Karpas-422 (cell line): ENCODE data around the gene PCDHB5. TPM values are rescaled to one million over a fixed set of nuclear protein-coding genes. Genes with fewer than 3 reads are reported as not detected.
A peak's percentile ranks its signal among the peaks of the same experiment; 100 is the strongest.
"Not testable (repeated sequence)": the region's sequence is repeated elsewhere in the genome, so short reads cannot be mapped to it uniquely, and the experiment has no call there.

Source experiments
- DNase-seq: peaks from one replicate; pipeline ENCODE4 v3.0.0-alpha.2; 2015
- H2AFZ ChIP-seq: fragments of 200-600 bp; sonication (generic); 2 replicates; pipeline ENCODE4 v1.6.1; 2014; ENCODE audit warnings: antibody characterized with exemption, low read length, mixed read lengths
- H3K27ac ChIP-seq: fragments of 200-600 bp; sonication (generic); 2 replicates; pipeline ENCODE4 v1.5.1; 2014; ENCODE audit warnings: mild to moderate bottlenecking, low read length, moderate library complexity
- H3K27me3 ChIP-seq: fragments of 200-600 bp; sonication (generic); 2 replicates; pipeline ENCODE4 v1.6.1; 2014; ENCODE audit warnings: low read length, mixed read lengths
- H3K36me3 ChIP-seq: fragments of 200-600 bp; sonication (generic); 2 replicates; pipeline ENCODE4 v1.6.1; 2014; ENCODE audit warnings: low read length, mixed read lengths; ENCODE audit not compliant: insufficient read depth
- H3K4me1 ChIP-seq: fragments of 200-600 bp; sonication (generic); 2 replicates; pipeline ENCODE4 v1.6.1; 2014; ENCODE audit warnings: mild to moderate bottlenecking, low read length, mixed read lengths
- H3K4me2 ChIP-seq: fragments of 200-600 bp; sonication (generic); 2 replicates; pipeline ENCODE4 v1.6.1; 2014; ENCODE audit warnings: low read length, low read depth, mild to moderate bottlenecking; ENCODE audit not compliant: poor library complexity, severe bottlenecking
- H3K4me3 ChIP-seq: fragments of 200-600 bp; sonication (generic); 2 replicates; pipeline ENCODE4 v1.5.1; 2014; ENCODE audit warnings: mild to moderate bottlenecking, antibody characterized with exemption, low read length, mixed read lengths
- H3K79me2 ChIP-seq: fragments of 200-600 bp; sonication (generic); 2 replicates; pipeline ENCODE4 v1.6.1; 2014; ENCODE audit warnings: mild to moderate bottlenecking, low read length, mixed read lengths
- H3K9ac ChIP-seq: fragments of 200-600 bp; sonication (generic); 2 replicates; pipeline ENCODE4 v1.6.0; 2014; ENCODE audit warnings: low read length
- H3K9me2 ChIP-seq: fragments of 200-600 bp; sonication (generic), shearing (Covaris generic); replicated peaks from 2 replicates; pipeline ENCODE4 v1.6.0; 2014; ENCODE audit warnings: mild to moderate bottlenecking, low read length, moderate library complexity; ENCODE audit not compliant: insufficient read depth
- H3K9me3 ChIP-seq: fragments of 300-700, 200-600 bp; sonication (generic); 2 replicates; pipeline ENCODE4 v1.6.1; 2014; ENCODE audit warnings: low read length, mixed read lengths
- H4K20me1 ChIP-seq: fragments of 200-600 bp; sonication (generic); 2 replicates; pipeline ENCODE4 v1.6.1; 2014; ENCODE audit warnings: mild to moderate bottlenecking, antibody characterized with exemption, low read length, low read depth; ENCODE audit not compliant: insufficient read depth
- total RNA-seq: library from RNA; depleted of rRNA; stranded (reverse); fragments of >200 nt; shearing (Covaris generic); gene quantifications from 2 replicates; pipeline ENCODE4 v1.2.3, GENCODE V29; 2014; ENCODE audit warnings: low replicate concordance

The PCDHB5 gene
- total RNA-seq, 1 experiment from 2014 or later, result not detected

DNA sequence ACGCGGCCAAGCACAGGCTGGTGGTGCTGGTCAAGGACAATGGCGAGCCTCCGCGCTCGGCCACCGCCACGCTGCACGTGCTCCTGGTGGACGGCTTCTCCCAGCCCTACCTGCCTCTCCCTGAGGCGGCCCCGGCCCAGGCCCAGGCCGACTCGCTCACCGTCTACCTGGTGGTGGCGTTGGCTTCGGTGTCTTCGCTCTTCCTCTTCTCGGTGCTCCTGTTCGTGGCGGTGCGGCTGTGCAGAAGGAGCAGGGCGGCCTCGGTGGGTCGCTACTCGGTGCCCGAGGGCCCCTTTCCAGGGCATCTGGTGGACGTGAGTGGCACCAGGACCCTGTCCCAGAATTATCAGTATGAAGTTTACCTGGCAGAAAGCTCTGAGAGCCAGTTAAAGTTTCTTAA lies 22.9 kb downstream of the PCDHB5 start:
- not testable (repeated sequence) for DNase-seq, H3K36me3 ChIP-seq, H3K79me2 ChIP-seq

GRCh38 chr5:141172381-141173204 lies 37.6 kb downstream of the PCDHB5 start, which contains the start of gene PCDHB7:
Gene PCDHB7 (plus strand): TSS chr5:141172644. CDS start chr5:141172836, 192 bp downstream.
- H3K9me3 ChIP-seq, result no peaks in the 10 kb centered on the region
- no peak within 1 kb of the TSS for H3K27ac ChIP-seq
- H3K4me1 ChIP-seq, result peaks cover 6% of the 10 kb centered on the region
- H3K36me3 ChIP-seq, result no peaks in the 10 kb centered on the region
- H3K27me3 ChIP-seq, result no peaks in the 10 kb centered on the region
- peak within 1 kb of the TSS; percentile 31 for H3K9ac ChIP-seq
- no peaks in the 10 kb centered on the region for H3K79me2 ChIP-seq
- peak within 1 kb of the TSS; percentile 29; the same call in 1 of the 2 replicates for H3K4me3 ChIP-seq
- DNase-seq, result peak; percentile 80
- H2AFZ ChIP-seq, result peak within 1 kb of the TSS; percentile 54; the same call in 1 of the 2 replicates
- peak within 1 kb of the TSS; percentile 48 for H3K4me2 ChIP-seq
- no peaks in the 10 kb centered on the region for H4K20me1 ChIP-seq
- no peaks in the 10 kb centered on the region for H3K9me2 ChIP-seq

More for the DNA sequence above, 22.9 kb downstream of the PCDHB5 start:
- not testable (repeated sequence) for H3K27ac ChIP-seq, H3K9me3 ChIP-seq, H3K4me2 ChIP-seq, H4K20me1 ChIP-seq, H3K27me3 ChIP-seq, H3K9me2 ChIP-seq, H3K4me1 ChIP-seq, H2AFZ ChIP-seq, H3K4me3 ChIP-seq, H3K9ac ChIP-seq

GRCh38 chr5:141174291-141175104 lies 39.5 kb downstream of the PCDHB5 start:
- not testable (repeated sequence) for H3K4me2 ChIP-seq, H3K9ac ChIP-seq, H2AFZ ChIP-seq, DNase-seq, H4K20me1 ChIP-seq, H3K9me2 ChIP-seq, H3K27ac ChIP-seq, H3K4me3 ChIP-seq, H3K79me2 ChIP-seq, H3K9me3 ChIP-seq, H3K27me3 ChIP-seq, H3K4me1 ChIP-seq, H3K36me3 ChIP-seq

GRCh38 chr5:141175933-141176332 lies 40.9 kb downstream of the PCDHB5 start:
- DNase-seq, result no peak
- Histone ChIP-seq H3K9me3 (no peaks in the 10 kb centered on the region), H3K9me2 (no peaks in the 10 kb centered on the region), H3K4me1 (peaks cover 6% of the 10 kb centered on the region), H3K36me3 (no peaks in the 10 kb centered on the region), H3K9ac (no peak overlapping the region), H2AFZ (no peak overlapping the region), H3K27me3 (no peaks in the 10 kb centered on the region), H3K4me2 (no peak overlapping the region), H3K4me3 (no peak overlapping the region), H3K79me2 (no peaks in the 10 kb centered on the region), H3K27ac (no peak overlapping the region), H4K20me1 (no peaks in the 10 kb centered on the region)

- H2AFZ ChIP-seq, result not testable (repeated sequence)
Measured at GRCh38 chr5:141177577-141178191, 42.7 kb downstream of the PCDHB5 start, which contains the start of gene PCDHB8. Gene PCDHB8 (plus strand): TSS chr5:141177790. CDS start chr5:141178035, 245 bp downstream.

DNA sequence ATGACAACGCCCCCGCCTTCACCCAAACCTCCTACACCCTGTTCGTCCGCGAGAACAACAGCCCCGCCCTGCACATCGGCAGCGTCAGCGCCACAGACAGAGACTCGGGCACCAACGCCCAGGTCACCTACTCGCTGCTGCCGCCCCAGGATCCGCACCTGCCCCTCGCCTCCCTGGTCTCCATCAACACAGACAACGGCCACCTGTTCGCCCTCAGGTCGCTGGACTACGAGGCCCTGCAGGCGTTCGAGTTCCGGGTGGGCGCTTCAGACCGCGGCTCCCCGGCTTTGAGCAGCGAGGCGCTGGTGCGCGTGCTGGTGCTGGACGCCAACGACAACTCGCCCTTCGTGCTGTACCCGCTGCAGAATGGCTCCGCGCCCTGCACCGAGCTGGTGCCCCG lies 44.4 kb downstream of the PCDHB5 start:
- H3K27ac ChIP-seq, H3K9me2 ChIP-seq, H3K9ac ChIP-seq, H3K36me3 ChIP-seq, H4K20me1 ChIP-seq, H3K4me2 ChIP-seq, H3K79me2 ChIP-seq, H3K27me3 ChIP-seq, H3K9me3 ChIP-seq, H3K4me1 ChIP-seq, H3K4me3 ChIP-seq, H2AFZ ChIP-seq, DNase-seq: not testable (repeated sequence)

More at GRCh38 chr5:141177577-141178191, 42.7 kb downstream of the PCDHB5 start, which contains the start of gene PCDHB8:
- not testable (repeated sequence) for H3K27ac ChIP-seq, H3K4me3 ChIP-seq, H3K4me2 ChIP-seq, H4K20me1 ChIP-seq, H3K4me1 ChIP-seq, H3K9ac ChIP-seq, H3K36me3 ChIP-seq, H3K27me3 ChIP-seq, H3K9me2 ChIP-seq, H3K79me2 ChIP-seq, H3K9me3 ChIP-seq, DNase-seq

GRCh38 chr5:141179876-141180275 lies 44.9 kb downstream of the PCDHB5 start:
- not testable (repeated sequence) for H3K27me3 ChIP-seq, H3K27ac ChIP-seq, H2AFZ ChIP-seq, H3K4me1 ChIP-seq, H4K20me1 ChIP-seq, H3K36me3 ChIP-seq, H3K4me3 ChIP-seq, DNase-seq, H3K9me2 ChIP-seq, H3K9me3 ChIP-seq, H3K9ac ChIP-seq, H3K79me2 ChIP-seq, H3K4me2 ChIP-seq

GRCh38 chr5:141180313-141180712 lies 45.3 kb downstream of the PCDHB5 start:
- H3K9ac ChIP-seq, result no peak overlapping the region
- H4K20me1 ChIP-seq, result no peaks in the 10 kb centered on the region
- H3K36me3 ChIP-seq, result no peaks in the 10 kb centered on the region
- H3K27ac ChIP-seq, result no peak overlapping the region
- H2AFZ ChIP-seq, result no peak overlapping the region
- H3K27me3 ChIP-seq, result no peaks in the 10 kb centered on the region
- no peaks in the 10 kb centered on the region for H3K9me2 ChIP-seq
- H3K79me2 ChIP-seq, result no peaks in the 10 kb centered on the region
- no peaks in the 10 kb centered on the region for H3K9me3 ChIP-seq
- DNase-seq, result no peak
- H3K4me2 ChIP-seq, result no peak overlapping the region
- H3K4me1 ChIP-seq, result no peaks in the 10 kb centered on the region
- no peak overlapping the region for H3K4me3 ChIP-seq
